Common myeloid progenitor, CD34-positive (primary cell): ENCODE results near the gene SYNJ2.
A peak's percentile ranks its signal among the peaks of the same experiment; 100 is the strongest.

Experiments
- CTCF ChIA-PET: fragments of 350-600 bp; sonication (Branson Sonifier 250); formaldehyde crosslinking; loops from one replicate; lab custom pipeline; 2021; ENCODE audit warnings: antibody characterized with exemption; lab: Charles Lee
- POLR2A ChIA-PET: fragments of 350-600 bp; sonication (Branson Sonifier 250); formaldehyde crosslinking; loops from one replicate; lab custom pipeline; 2021; ENCODE audit warnings: antibody characterized with exemption; lab: Charles Lee
- DNase-seq, 3 donors: peaks; one replicate each; pipeline versions ENCODE4 v3.0.0 to v3.0.0-alpha.2; 2013
- H3K27ac ChIP-seq, 2 experiments: 1 replicate in 1 of 2; 2 replicates in 1 of 2; pipeline ENCODE4 v1.7.0; 2013; ENCODE audit warnings: inconsistent platforms in 2 of 2, low read length in 2 of 2, mild to moderate bottlenecking in 2 of 2, low read depth in 1 of 2, moderate library complexity in 1 of 2; ENCODE audit not compliant: severe bottlenecking in 2 of 2, insufficient read depth in 1 of 2, poor library complexity in 1 of 2
- H3K27me3 ChIP-seq, 5 experiments: replicated peaks in 2 of 5; 1 replicate in 3 of 5; 2 replicates in 2 of 5; pipeline versions ENCODE4 v1.6.1 to v1.7.0; 2013; ENCODE audit warnings: low read length in 4 of 5, mild to moderate bottlenecking in 2 of 5, moderate library complexity in 2 of 5, inconsistent platforms in 1 of 5; ENCODE audit not compliant: insufficient read depth in 5 of 5, control insufficient read depth in 4 of 5
- H3K36me3 ChIP-seq, 4 experiments: 1 replicate in 2 of 4; 2 replicates in 2 of 4; pipeline versions ENCODE4 v1.6.1 to v1.7.0; 2013; ENCODE audit warnings: low read length in 3 of 4, control low read depth in 1 of 4, mild to moderate bottlenecking in 1 of 4; ENCODE audit not compliant: control insufficient read depth in 4 of 4, insufficient read depth in 4 of 4
- H3K4me1 ChIP-seq, 4 experiments: 1 replicate in 3 of 4; 2 replicates in 1 of 4; pipeline versions ENCODE4 v1.6.1 to v1.7.1; 2013; ENCODE audit warnings: low read length in 3 of 4, mild to moderate bottlenecking in 3 of 4, control low read depth in 1 of 4, inconsistent platforms in 1 of 4, moderate library complexity in 1 of 4; ENCODE audit not compliant: control insufficient read depth in 4 of 4, insufficient read depth in 4 of 4; ENCODE audit errors: control extremely low read depth in 1 of 4
- H3K4me3 ChIP-seq, 7 experiments: 1 replicate in 4 of 7; 2 replicates in 3 of 7; pipeline versions ENCODE4 v1.5.1 to v1.7.0; 2013; ENCODE audit warnings: mild to moderate bottlenecking in 7 of 7, low read length in 6 of 7, moderate library complexity in 6 of 7, inconsistent platforms in 2 of 7, low read depth in 2 of 7, control low read depth in 1 of 7; ENCODE audit not compliant: insufficient read depth in 4 of 7, control insufficient read depth in 1 of 7; ENCODE audit errors: extremely low read depth in 1 of 7
- H3K9me3 ChIP-seq, 5 experiments: 1 replicate in 4 of 5; 2 replicates in 1 of 5; pipeline versions ENCODE4 v1.6.1 to v1.7.1; 2013; ENCODE audit warnings: low read length in 4 of 5, mild to moderate bottlenecking in 2 of 5, inconsistent platforms in 1 of 5, low read depth in 1 of 5, moderate library complexity in 1 of 5; ENCODE audit not compliant: control insufficient read depth in 4 of 5, insufficient read depth in 2 of 5; ENCODE audit errors: control extremely low read depth in 1 of 5
- WGBS: methylation state at CpG from one replicate; pipeline ENCODE4 v1.1.5; 2013; ENCODE audit not compliant: insufficient coverage; 5-methylcytosine and 5-hydroxymethylcytosine counted together

The SYNJ2 gene

GRCh38 chr6:158080849-158081656 is 99.4 kb downstream of the SYNJ2 start:
- no peaks in the 10 kb centered on the region for H3K27me3 ChIP-seq
- WGBS: 89% methylated on average over 18 of the region's 18 CpGs
- ChIA-PET CTCF (interaction anchor here (1.4 to 4.4 kb wide), 2 partner anchors 7 to 208 kb away, joined by 3 to 26 read pairs; no protein-coding TSS in a partner anchor), POLR2A (no interaction called here)
- no peak overlapping the region for H3K4me3 ChIP-seq
- no peak overlapping the region for H3K27ac ChIP-seq
- no peak for DNase-seq
- H3K36me3 ChIP-seq: peaks cover 7 to 69% (median 32%) of the 10 kb centered on the region in 4 experiments
- H3K9me3 ChIP-seq: no peaks in the 10 kb centered on the region
- H3K4me1 ChIP-seq: peaks cover 0 to 6% (median 3%) of the 10 kb centered on the region in 4 experiments

DNA sequence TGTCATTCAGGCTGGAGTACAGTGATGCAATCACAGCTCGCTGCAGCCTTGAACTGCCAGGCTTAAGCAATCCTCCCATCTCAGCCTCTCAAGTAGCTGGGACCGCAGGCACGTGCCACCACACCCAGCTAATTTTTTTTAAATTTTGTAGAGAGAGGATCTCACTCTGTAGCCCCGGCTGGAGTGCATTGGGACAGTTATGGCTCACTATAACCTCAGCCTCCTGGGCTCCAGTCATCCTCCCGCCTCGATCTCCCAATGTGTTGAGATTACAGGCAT is 99.9 kb downstream of the SYNJ2 start:
- no peaks in the 10 kb centered on the region for H3K9me3 ChIP-seq
- WGBS: 92% methylated on average over 4 of the region's 6 CpGs
- H3K4me3 ChIP-seq: no peak overlapping the region
- DNase-seq: no peak
- CTCF ChIA-PET: interaction anchor here (1.4 to 4.4 kb wide), 2 partner anchors 8 to 208 kb away, joined by 3 to 26 read pairs; no protein-coding TSS in a partner anchor
- H3K27me3 ChIP-seq: no peaks in the 10 kb centered on the region
- POLR2A ChIA-PET: no interaction called here
- peaks cover 7 to 68% (median 35%) of the 10 kb centered on the region in 4 experiments for H3K36me3 ChIP-seq
- H3K27ac ChIP-seq: no peak overlapping the region
- H3K4me1 ChIP-seq: peaks cover 0 to 12% (median 8%) of the 10 kb centered on the region in 4 experiments

GRCh38 chr6:158083455-158084325 is 102.0 kb downstream of the SYNJ2 start:
- no peak for DNase-seq
- 94% methylated on average over 19 of the region's 23 CpGs for WGBS
- Histone ChIP-seq H3K27me3 (no peaks in the 10 kb centered on the region), H3K4me3 (no peak overlapping the region), H3K9me3 (no peaks in the 10 kb centered on the region), H3K4me1 (peaks cover 0 to 22% (median 11%) of the 10 kb centered on the region in 4 experiments), H3K27ac (no peak overlapping the region), H3K36me3 (peaks cover 3 to 64% (median 35%) of the 10 kb centered on the region in 4 experiments)
- ChIA-PET CTCF (interaction anchor here (4.4 kb wide), 1 partner anchor 10 kb away, joined by 26 read pairs; no protein-coding TSS in a partner anchor), POLR2A (no interaction called here)

DNA sequence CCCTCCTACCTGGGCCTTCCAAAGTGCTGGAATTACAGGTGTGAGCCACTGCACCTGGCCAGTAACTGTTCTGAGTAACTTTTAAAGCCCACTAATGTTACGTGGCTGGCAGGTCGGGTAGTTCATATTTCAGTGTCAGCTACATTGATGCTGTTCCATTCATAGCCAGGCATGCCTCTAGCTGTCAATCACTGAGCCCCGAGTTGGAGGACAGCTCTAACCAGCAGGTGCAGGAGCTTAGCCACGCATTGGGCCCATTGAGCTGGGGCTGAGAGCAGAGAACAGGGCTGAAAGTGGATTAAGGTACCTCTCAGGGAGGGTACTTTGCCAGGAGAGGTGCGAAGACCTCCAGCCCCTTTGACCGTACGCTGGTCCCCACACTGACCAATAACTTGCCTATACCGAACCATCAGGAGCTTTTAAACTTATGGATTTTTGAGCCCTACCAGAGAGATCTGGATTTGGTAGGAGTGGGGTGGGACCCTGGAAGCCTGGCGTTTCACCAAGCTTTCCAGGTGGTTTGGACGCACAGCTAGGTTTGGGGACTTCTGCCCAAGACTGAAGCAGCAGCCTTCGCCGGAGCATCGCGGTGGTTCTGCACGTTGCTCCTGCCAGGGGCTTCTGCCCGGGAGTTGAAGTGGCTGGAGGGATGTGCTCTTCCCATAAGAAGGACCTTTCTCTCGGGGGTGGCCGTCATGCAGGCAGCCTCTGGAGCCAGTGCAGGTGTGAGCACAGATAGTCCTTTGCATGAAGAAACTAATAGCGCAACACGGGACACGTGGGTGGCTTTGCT is 103.8 kb downstream of the SYNJ2 start:
- H3K27me3 ChIP-seq: no peaks in the 10 kb centered on the region
- no peaks in the 10 kb centered on the region for H3K9me3 ChIP-seq
- H3K4me1 ChIP-seq: peaks cover 0 to 22% (median 11%) of the 10 kb centered on the region in 4 experiments
- ChIA-PET POLR2A (no interaction called here), CTCF (interaction anchor here (0.7 to 3.7 kb wide), 3 partner anchors 9 to 321 kb away, joined by 3 to 18 read pairs (median 18); no protein-coding TSS in a partner anchor)
- H3K36me3 ChIP-seq: peaks cover 4 to 65% (median 35%) of the 10 kb centered on the region in 4 experiments
- 90% methylated on average over 21 of the region's 21 CpGs for WGBS
- no peak for DNase-seq
- H3K4me3 ChIP-seq: no peak overlapping the region
- no peak overlapping the region for H3K27ac ChIP-seq

DNA sequence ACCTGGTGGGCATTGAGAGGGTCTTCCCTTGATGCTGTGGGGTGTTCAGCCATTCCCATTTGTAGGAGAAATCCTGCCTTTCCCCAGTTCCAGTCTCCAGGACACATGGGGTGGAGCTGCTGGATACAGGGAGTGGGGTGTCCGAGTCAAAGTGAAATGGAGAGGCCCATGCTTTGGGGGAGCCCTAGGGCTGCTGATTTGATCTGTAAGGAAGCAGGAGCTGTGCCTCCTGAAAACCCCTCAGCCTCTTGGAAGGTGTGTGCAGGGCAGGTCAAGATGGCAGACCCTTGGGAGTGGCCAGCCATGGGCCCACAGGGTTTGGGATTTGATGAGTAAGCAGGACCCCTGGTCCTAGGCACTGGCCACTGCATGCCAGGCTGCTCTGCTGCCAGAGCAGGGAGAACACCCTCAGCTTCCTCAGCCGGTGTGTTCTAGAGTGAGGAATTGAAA is 104.4 kb downstream of the SYNJ2 start:
- no peaks in the 10 kb centered on the region for H3K9me3 ChIP-seq
- H3K4me3 ChIP-seq: no peak overlapping the region
- peaks cover 4 to 60% (median 34%) of the 10 kb centered on the region in 4 experiments for H3K36me3 ChIP-seq
- H3K27ac ChIP-seq: no peak overlapping the region
- 54% methylated on average over 2 of the region's 2 CpGs for WGBS
- H3K27me3 ChIP-seq: no peaks in the 10 kb centered on the region
- peaks cover 0 to 22% (median 11%) of the 10 kb centered on the region in 4 experiments for H3K4me1 ChIP-seq
- DNase-seq: no peak
- ChIA-PET POLR2A (no interaction called here), CTCF (interaction anchor here (1.3 to 3.7 kb wide), 3 partner anchors 9 to 78 kb away, joined by 3 to 18 read pairs (median 18); no protein-coding TSS in a partner anchor)

DNA sequence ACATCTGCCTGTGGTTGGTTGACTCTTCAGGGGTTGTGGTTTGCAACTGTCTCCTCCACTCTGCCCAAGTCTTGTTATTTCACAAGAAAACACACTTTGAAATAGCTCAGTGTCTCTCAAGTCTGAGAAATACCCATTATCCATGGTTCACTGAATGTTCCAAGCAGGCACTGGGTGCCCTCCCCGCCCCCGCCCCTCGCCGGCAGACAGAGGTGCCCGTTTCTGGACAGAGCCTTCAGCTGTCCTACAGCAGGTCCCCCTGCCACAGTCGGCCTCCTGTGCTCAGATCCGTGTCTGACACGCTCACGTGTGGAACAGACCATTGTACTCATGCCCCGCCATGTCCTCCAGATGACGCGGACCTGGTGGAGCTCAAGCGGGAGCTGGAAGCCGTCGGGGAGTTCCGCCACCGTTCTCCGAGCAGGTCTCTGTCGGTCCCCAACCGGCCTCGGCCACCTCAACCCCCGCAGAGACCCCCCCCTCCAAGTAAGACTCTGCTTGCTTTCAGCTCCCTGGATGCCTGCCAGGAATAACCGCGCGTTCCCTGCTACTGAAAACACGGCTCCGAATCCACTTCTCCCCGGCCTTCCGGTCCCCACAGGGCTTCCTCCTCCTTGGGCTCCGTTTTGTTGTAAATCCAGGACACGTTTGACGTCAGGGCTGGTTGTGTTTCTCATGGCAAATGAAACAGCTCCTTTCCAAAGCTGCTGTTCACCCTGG is 105.0 kb downstream of the SYNJ2 start:
- POLR2A ChIA-PET: no interaction called here
- no peaks in the 10 kb centered on the region for H3K9me3 ChIP-seq
- peak; percentile 19 to 89 (median 85) for DNase-seq
- H3K36me3 ChIP-seq: peaks cover 4 to 56% (median 30%) of the 10 kb centered on the region in 4 experiments
- WGBS: 98% methylated on average over 31 of the region's 32 CpGs
- H3K27ac ChIP-seq: no peak overlapping the region
- H3K4me1 ChIP-seq: peaks cover 0 to 22% (median 11%) of the 10 kb centered on the region in 4 experiments
- CTCF ChIA-PET: interaction anchor here (0.8 to 3.7 kb wide), 6 partner anchors 9 to 78 kb away, joined by 3 to 18 read pairs (median 3); no protein-coding TSS in a partner anchor
- H3K4me3 ChIP-seq: no peak overlapping the region
- H3K27me3 ChIP-seq: no peaks in the 10 kb centered on the region
